Central memory CD8-positive, alpha-beta T cell (primary cell): ENCODE data around the gene DNAJC16.
"Not testable (repeated sequence)": the region's sequence is repeated elsewhere in the genome, so short reads cannot be mapped to it uniquely, and the experiment has no call there.

Experiments used
- ATAC-seq: fragments of 150-1000 bp; cut with Tn5 transposase; replicated peaks from 2 replicates; pipeline ENCODE4 v1.10.0; 2022; ENCODE audit warnings: mild to moderate bottlenecking, moderate FRiP score, moderate number of reproducible peaks; ENCODE audit not compliant: poor library complexity, severe bottlenecking; ENCODE audit errors: extremely low read depth
- DNase-seq, 2 donors: peaks; one replicate each; pipeline ENCODE4 v3.0.0; 2021; ENCODE audit warnings: low spot score in 2 of 2
- H3K27ac Mint-ChIP-seq: one replicate; pipeline ENCODE4 v1.8.0; 2022; ENCODE audit warnings: low read depth, mild to moderate bottlenecking, moderate library complexity, mixed read lengths
- H3K27me3 Mint-ChIP-seq: one replicate; pipeline ENCODE4 v1.8.0; 2022; ENCODE audit warnings: mixed read lengths
- H3K36me3 Mint-ChIP-seq: one replicate; pipeline ENCODE4 v1.8.0; 2022; ENCODE audit warnings: mild to moderate bottlenecking, moderate library complexity, mixed read lengths; ENCODE audit not compliant: insufficient read depth
- H3K4me1 Mint-ChIP-seq: one replicate; pipeline ENCODE4 v1.8.0; 2022; ENCODE audit warnings: mixed read lengths
- H3K4me3 Mint-ChIP-seq: one replicate; pipeline ENCODE4 v1.8.0; 2022; ENCODE audit warnings: mild to moderate bottlenecking, moderate library complexity, mixed read lengths
- H3K9me3 Mint-ChIP-seq: one replicate; pipeline ENCODE4 v1.8.0; 2022; ENCODE audit warnings: mixed read lengths

Gene DNAJC16

GRCh38 chr1:15583016-15583706 is 56.5 kb downstream of the DNAJC16 start:
- ATAC-seq (no peak), DNase-seq (no peak)
- Mint-ChIP-seq H3K27me3 (no peaks in the 10 kb centered on the region), H3K4me1 (peaks cover 28% of the 10 kb centered on the region), H3K9me3 (no peaks in the 10 kb centered on the region), H3K27ac (no peak overlapping the region), H3K36me3 (peaks cover 2% of the 10 kb centered on the region), H3K4me3 (peak overlapping the region; percentile 43)

- Mint-ChIP-seq H3K27ac (peak within 1 kb of the TSS; percentile 84), H3K27me3 (no peaks in the 10 kb centered on the region), H3K4me1 (peaks cover 13% of the 10 kb centered on the region), H3K36me3 (no peaks in the 10 kb centered on the region), H3K4me3 (peak within 1 kb of the TSS; percentile 80), H3K9me3 (no peaks in the 10 kb centered on the region)
- peak; percentile 81 for ATAC-seq
- DNase-seq: peak; percentile 19 to 29
Measured at GRCh38 chr1:15584489-15585363, 58.1 kb downstream of the DNAJC16 start, which contains the start of gene AGMAT. Gene AGMAT, minus strand, starts transcription at chr1:15585051. Its CDS starts 84 bp downstream, at chr1:15584967.

- Mint-ChIP-seq H3K27ac (no peak overlapping the region), H3K27me3 (peaks cover 1% of the 10 kb centered on the region), H3K36me3 (no peaks in the 10 kb centered on the region), H3K9me3 (no peaks in the 10 kb centered on the region), H3K4me3 (no peak overlapping the region), H3K4me1 (no peaks in the 10 kb centered on the region)
- DNase-seq (no peak), ATAC-seq (no peak)
Measured at GRCh38 chr1:15592285-15592684, 65.6 kb downstream of the DNAJC16 start.

- no peaks in the 10 kb centered on the region for H3K36me3 Mint-ChIP-seq
- no peaks in the 10 kb centered on the region for H3K9me3 Mint-ChIP-seq
- H3K27me3 Mint-ChIP-seq: peaks cover 17% of the 10 kb centered on the region
- no peak for ATAC-seq
- H3K4me3 Mint-ChIP-seq: no peak overlapping the region
- no peaks in the 10 kb centered on the region for H3K4me1 Mint-ChIP-seq
- H3K27ac Mint-ChIP-seq: no peak overlapping the region
- no peak for DNase-seq
Measured at GRCh38 chr1:15595809-15596617, 69.4 kb downstream of the DNAJC16 start.

GRCh38 chr1:15598436-15598835 is 71.8 kb downstream of the DNAJC16 start:
- Mint-ChIP-seq H3K27ac (no peak overlapping the region), H3K4me3 (no peak overlapping the region), H3K36me3 (no peaks in the 10 kb centered on the region), H3K9me3 (no peaks in the 10 kb centered on the region), H3K4me1 (peaks cover 6% of the 10 kb centered on the region), H3K27me3 (peaks cover 17% of the 10 kb centered on the region)
- no peak for ATAC-seq
- no peak for DNase-seq

GRCh38 chr1:15603050-15603965 is 76.7 kb downstream of the DNAJC16 start:
- DNase-seq (peak; percentile 71 to 85), ATAC-seq (peak; percentile 99)
- peak overlapping the region; percentile 74 for H3K4me3 Mint-ChIP-seq
- peaks cover 11% of the 10 kb centered on the region for H3K27me3 Mint-ChIP-seq
- H3K9me3 Mint-ChIP-seq: no peaks in the 10 kb centered on the region
- no peaks in the 10 kb centered on the region for H3K36me3 Mint-ChIP-seq
- no peak overlapping the region for H3K27ac Mint-ChIP-seq
- peaks cover 10% of the 10 kb centered on the region for H3K4me1 Mint-ChIP-seq

GRCh38 chr1:15603966-15604282 is 77.3 kb downstream of the DNAJC16 start:
- H3K9me3 Mint-ChIP-seq, H3K27me3 Mint-ChIP-seq, H3K27ac Mint-ChIP-seq, ATAC-seq, DNase-seq, H3K36me3 Mint-ChIP-seq: not testable (repeated sequence)
- Mint-ChIP-seq H3K4me1 (peaks cover 10% of the 10 kb centered on the region), H3K4me3 (peak overlapping the region; percentile 74)

- not testable (repeated sequence) for H3K9me3 Mint-ChIP-seq, DNase-seq, H3K36me3 Mint-ChIP-seq, ATAC-seq, H3K4me3 Mint-ChIP-seq, H3K27me3 Mint-ChIP-seq, H3K27ac Mint-ChIP-seq
- H3K4me1 Mint-ChIP-seq: peaks cover 10% of the 10 kb centered on the region
Measured at GRCh38 chr1:15604400-15604799, 77.8 kb downstream of the DNAJC16 start.

- H3K27ac Mint-ChIP-seq: no peak overlapping the region
- H3K9me3 Mint-ChIP-seq: no peaks in the 10 kb centered on the region
- no peak overlapping the region for H3K4me3 Mint-ChIP-seq
- peaks cover 10% of the 10 kb centered on the region for H3K4me1 Mint-ChIP-seq
- DNase-seq: no peak
- no peak for ATAC-seq
- no peaks in the 10 kb centered on the region for H3K27me3 Mint-ChIP-seq
- H3K36me3 Mint-ChIP-seq: no peaks in the 10 kb centered on the region
Measured at GRCh38 chr1:15605398-15606383, 79.0 kb downstream of the DNAJC16 start.

- H3K36me3 Mint-ChIP-seq: no peaks in the 10 kb centered on the region
Measured at GRCh38 chr1:15609631-15610030, 83.0 kb downstream of the DNAJC16 start.

GRCh38 chr1:15610167-15610566 is 83.5 kb downstream of the DNAJC16 start:
- H3K4me3 Mint-ChIP-seq: no peak overlapping the region
- H3K27me3 Mint-ChIP-seq: no peaks in the 10 kb centered on the region
- DNase-seq (no peak), ATAC-seq (no peak)
- no peaks in the 10 kb centered on the region for H3K9me3 Mint-ChIP-seq
- H3K36me3 Mint-ChIP-seq: no peaks in the 10 kb centered on the region
- H3K27ac Mint-ChIP-seq: no peak overlapping the region
- H3K4me1 Mint-ChIP-seq: no peaks in the 10 kb centered on the region

More at GRCh38 chr1:15609631-15610030, 83.0 kb downstream of the DNAJC16 start:
- no peaks in the 10 kb centered on the region for H3K27me3 Mint-ChIP-seq
- ATAC-seq (no peak), DNase-seq (no peak)
- no peak overlapping the region for H3K4me3 Mint-ChIP-seq
- H3K4me1 Mint-ChIP-seq: no peaks in the 10 kb centered on the region
- no peak overlapping the region for H3K27ac Mint-ChIP-seq
- H3K9me3 Mint-ChIP-seq: no peaks in the 10 kb centered on the region
